Endothelial cell of umbilical vein (primary cell): ENCODE data around the gene PBOV1. TPM values are rescaled to one million over a fixed set of nuclear protein-coding genes. Genes with fewer than 3 reads are reported as not detected.

Experiments used
- BruUV-seq: library from RNA; stranded (reverse); fragments of 400-500 nt; replicated peaks from 2 replicates; lab custom pipeline; 2021; lab: Mats Ljungman, UMichigan
- CTCF ChIA-PET: fragments of 300-600, 350-600 bp; sonication (Branson Sonifier 250); formaldehyde crosslinking; loops from one replicate; lab custom pipeline; 2021; ENCODE audit warnings: antibody characterized with exemption, inconsistent platforms; lab: Charles Lee
- POLR2A ChIA-PET: fragments of 300-600, 350-600 bp; sonication (Branson Sonifier 250); formaldehyde crosslinking; loops from one replicate; lab custom pipeline; 2021; ENCODE audit warnings: antibody characterized with exemption, inconsistent platforms; lab: Charles Lee
- DNase-seq: peaks from one replicate; pipeline ENCODE4 v3.0.0-alpha.2; 2011; ENCODE audit warnings: low read depth, low spot score
- FAIRE-seq: peaks from 2 replicates; lab custom pipeline; 2011; peaks lifted over from hg19 to GRCh38; lab: Jason Lieb, UNC
- H2AFZ ChIP-seq: 2 replicates; pipeline ENCODE4 v1.6.0; 2012; ENCODE audit warnings: low read depth, low read length, control low read depth, inconsistent platforms
- H3K27ac ChIP-seq: 2 replicates; pipeline ENCODE4 v1.5.1; 2011; ENCODE audit warnings: low read depth, mild to moderate bottlenecking, control low read depth, low read length, moderate library complexity; ENCODE audit not compliant: insufficient read depth
- H3K27me3 ChIP-seq, 2 experiments: 2 replicates each; pipeline versions ENCODE4 v1.6.0 to v1.6.1; 2011; ENCODE audit warnings: low read length in 2 of 2, mixed read lengths in 1 of 2; ENCODE audit not compliant: control insufficient read depth in 2 of 2, insufficient read depth in 2 of 2
- H3K36me3 ChIP-seq, 2 experiments: 2 replicates in 1 of 2; 3 replicates in 1 of 2; pipeline ENCODE4 v1.5.1; 2011; ENCODE audit warnings: low read length in 2 of 2, mild to moderate bottlenecking in 1 of 2, moderate library complexity in 1 of 2; ENCODE audit not compliant: control insufficient read depth in 2 of 2, insufficient read depth in 2 of 2; ENCODE audit errors: extremely low read depth in 1 of 2
- H3K4me1 ChIP-seq: 3 replicates; pipeline ENCODE4 v1.5.1; 2011; ENCODE audit warnings: mild to moderate bottlenecking, low read length; ENCODE audit not compliant: control insufficient read depth, insufficient read depth; ENCODE audit errors: extremely low read depth
- H3K4me2 ChIP-seq: 2 replicates; pipeline ENCODE4 v1.6.1; 2011; ENCODE audit warnings: low read length, control low read depth, mixed read lengths; ENCODE audit not compliant: insufficient read depth
- H3K4me3 ChIP-seq, 3 experiments: fragments of 200-600 bp in 1 of 3; sonication (generic), shearing (Covaris generic) in 1 of 3; replicated peaks in 1 of 3; 2 replicates each; pipeline ENCODE4 v1.5.1; 2011 to 2016; ENCODE audit warnings: control low read depth in 3 of 3, low read length in 3 of 3, mild to moderate bottlenecking in 2 of 3, inconsistent platforms in 1 of 3, low read depth in 1 of 3, moderate library complexity in 1 of 3; ENCODE audit not compliant: insufficient read depth in 1 of 3
- H3K79me2 ChIP-seq: 2 replicates; pipeline ENCODE4 v1.6.0; 2012; ENCODE audit warnings: low read length, inconsistent platforms; ENCODE audit not compliant: control insufficient read depth, insufficient read depth
- H3K9ac ChIP-seq: replicated peaks from 2 replicates; pipeline ENCODE3; 2011; ENCODE audit warnings: low read length, control low read depth; ENCODE audit not compliant: insufficient read depth; ENCODE audit errors: extremely low read depth
- H3K9me1 ChIP-seq: replicated peaks from 3 replicates; pipeline ENCODE4 v1.6.0; 2011; ENCODE audit warnings: mild to moderate bottlenecking, low read length; ENCODE audit not compliant: control insufficient read depth, insufficient read depth; ENCODE audit errors: extremely low read depth
- H3K9me3 ChIP-seq: replicated peaks from 2 replicates; pipeline ENCODE4 v1.5.1; 2012; ENCODE audit warnings: low read length, inconsistent platforms; ENCODE audit not compliant: control insufficient read depth, insufficient read depth
- H4K20me1 ChIP-seq: replicated peaks from 2 replicates; pipeline ENCODE3; 2011; ENCODE audit warnings: mild to moderate bottlenecking, low read length; ENCODE audit not compliant: control insufficient read depth, insufficient read depth; ENCODE audit errors: extremely low read depth
- FOS ChIP-seq: IDR thresholded peaks from 2 replicates; pipeline ENCODE4 v1.6.1; 2011; ENCODE audit warnings: mild to moderate bottlenecking, low read length, moderate library complexity, borderline replicate concordance; ENCODE audit not compliant: insufficient read depth
- JUN ChIP-seq: IDR thresholded peaks from 2 replicates; pipeline ENCODE4 v1.6.1; 2011; ENCODE audit warnings: borderline replicate concordance, low read depth; ENCODE audit not compliant: insufficient read length, insufficient read depth
- MAX ChIP-seq: IDR thresholded peaks from 2 replicates; pipeline ENCODE4 v1.6.1; 2011; ENCODE audit not compliant: insufficient read depth, insufficient read length
- POLR2AphosphoS5 ChIP-seq: IDR thresholded peaks from 2 replicates; pipeline ENCODE4 v1.6.1; 2012; ENCODE audit warnings: low read depth, mild to moderate bottlenecking, control low read depth, low read length, moderate library complexity; ENCODE audit not compliant: insufficient read depth
- dilution Hi-C: fragments of 300-500 bp; cut with MboI; formaldehyde crosslinking; loops from one replicate; pipeline ENCODE4 v1.15.0; 2019; ENCODE audit warnings: low sequenced_read_pairs; ENCODE audit not compliant: extremely low pct_ligation_motif_present
- intact Hi-C: fragments of 100-400 bp; cut with micrococcal nuclease; formaldehyde crosslinking; loops from one replicate; pipeline ENCODE4 v1.10.0; 2022
- polyA plus RNA-seq, 4 experiments: library from polyadenylated mRNA; depleted of rRNA in 3 of 4; stranded (reverse) in 3 of 4; unstranded in 1 of 4; fragments of >200 nt; gene quantifications; 2 replicates each; pipeline versions ENCODE4 v1.2.1 to v1.2.3, GENCODE V29; 2011 to 2012; ENCODE audit warnings: missing spikeins in 1 of 4
- total RNA-seq: library from RNA; stranded (reverse); gene quantifications from 2 replicates; pipeline ENCODE4 v1.2.3, GENCODE V29; 2021

Gene PBOV1
- total and polyA plus RNA-seq, 2 donors (not counting 3 experiments of a cell fraction or from before 2014, with no cell fraction given), result not detected

- no peaks in the 10 kb centered on the region for H3K4me1 ChIP-seq
- DNase-seq, result no peak
- H3K79me2 ChIP-seq, result no peaks in the 10 kb centered on the region
- FAIRE-seq, result no peak
- H3K36me3 ChIP-seq, result no peaks in the 10 kb centered on the region
- H2AFZ ChIP-seq, result no peak overlapping the region
- CTCF ChIA-PET, result interaction anchor here (0.9 kb wide), 1 partner anchor 27 kb away, joined by 3 read pairs; no protein-coding TSS in a partner anchor
- no peak overlapping the region for H3K27ac ChIP-seq
- H3K9ac ChIP-seq, result no peak overlapping the region
- dilution Hi-C loops, result no loop called here
- no peak overlapping the region for H3K4me3 ChIP-seq
- BruUV-seq, result no TSS peak
- H4K20me1 ChIP-seq, result no peaks in the 10 kb centered on the region
- no peak for TF ChIP-seq MAX
- TF ChIP-seq POLR2AphosphoS5, result no peak
- TF ChIP-seq JUN, result no peak
- H3K27me3 ChIP-seq, result no peaks in the 10 kb centered on the region
- no peak overlapping the region for H3K4me2 ChIP-seq
- H3K9me3 ChIP-seq, result no peaks in the 10 kb centered on the region
- no peaks in the 10 kb centered on the region for H3K9me1 ChIP-seq
- intact Hi-C loops, result no loop called here
- POLR2A ChIA-PET, result no interaction called here
Measured at GRCh38 chr6:138204792-138205384, 13.4 kb downstream of the PBOV1 start.

GRCh38 chr6:138204303-138204702, 14.0 kb downstream of the PBOV1 start:
- ChIA-PET CTCF (interaction anchor here (0.9 kb wide), 1 partner anchor 27 kb away, joined by 3 read pairs; no protein-coding TSS in a partner anchor), POLR2A (no interaction called here)
- dilution Hi-C loops (no loop called here), intact Hi-C loops (no loop called here)
- DNase-seq (no peak), FAIRE-seq (no peak)
- H3K4me1 ChIP-seq, result no peaks in the 10 kb centered on the region
- H3K9me1 ChIP-seq, result no peaks in the 10 kb centered on the region
- no peak overlapping the region for H3K27ac ChIP-seq
- H2AFZ ChIP-seq, result no peak overlapping the region
- no peaks in the 10 kb centered on the region for H3K36me3 ChIP-seq
- no peaks in the 10 kb centered on the region for H3K79me2 ChIP-seq
- H3K9me3 ChIP-seq, result no peaks in the 10 kb centered on the region
- BruUV-seq, result no TSS peak
- H3K9ac ChIP-seq, result no peak overlapping the region
- H3K4me2 ChIP-seq, result no peak overlapping the region
- TF ChIP-seq MAX (no peak), FOS (no peak)
- no peak overlapping the region for H3K4me3 ChIP-seq
- no peaks in the 10 kb centered on the region for H3K27me3 ChIP-seq
- no peaks in the 10 kb centered on the region for H4K20me1 ChIP-seq
